EL (cell line): ENCODE results near the gene SLF2.
"Not testable (repeated sequence)": the region's sequence is repeated elsewhere in the genome, so short reads cannot be mapped to it uniquely, and the experiment has no call there.

Experiments used
- DNase-seq: peaks from one replicate; pipeline ENCODE4 v3.0.0-alpha.2; 2016

Gene SLF2

DNA sequence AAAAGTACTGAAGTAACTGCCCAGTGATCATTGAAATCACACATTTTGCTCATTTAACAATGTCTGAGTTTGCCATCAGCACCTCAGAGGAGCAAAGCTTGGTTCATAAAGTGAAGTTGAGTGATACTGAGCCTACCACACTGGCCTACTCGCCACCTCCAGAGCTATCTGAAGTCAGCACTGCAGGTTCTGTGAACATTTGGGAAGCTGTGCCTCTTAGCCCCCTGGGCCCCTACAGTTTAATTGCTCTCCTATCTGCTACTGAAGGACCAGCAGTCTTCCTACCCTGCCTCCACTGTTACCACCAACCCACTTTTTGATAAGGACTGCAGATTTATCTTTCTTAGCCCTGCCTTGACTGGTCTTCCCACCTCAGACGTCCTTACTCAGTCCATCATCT, 54.6 kb downstream of the SLF2 start:
- DNase-seq = no peak

DNA sequence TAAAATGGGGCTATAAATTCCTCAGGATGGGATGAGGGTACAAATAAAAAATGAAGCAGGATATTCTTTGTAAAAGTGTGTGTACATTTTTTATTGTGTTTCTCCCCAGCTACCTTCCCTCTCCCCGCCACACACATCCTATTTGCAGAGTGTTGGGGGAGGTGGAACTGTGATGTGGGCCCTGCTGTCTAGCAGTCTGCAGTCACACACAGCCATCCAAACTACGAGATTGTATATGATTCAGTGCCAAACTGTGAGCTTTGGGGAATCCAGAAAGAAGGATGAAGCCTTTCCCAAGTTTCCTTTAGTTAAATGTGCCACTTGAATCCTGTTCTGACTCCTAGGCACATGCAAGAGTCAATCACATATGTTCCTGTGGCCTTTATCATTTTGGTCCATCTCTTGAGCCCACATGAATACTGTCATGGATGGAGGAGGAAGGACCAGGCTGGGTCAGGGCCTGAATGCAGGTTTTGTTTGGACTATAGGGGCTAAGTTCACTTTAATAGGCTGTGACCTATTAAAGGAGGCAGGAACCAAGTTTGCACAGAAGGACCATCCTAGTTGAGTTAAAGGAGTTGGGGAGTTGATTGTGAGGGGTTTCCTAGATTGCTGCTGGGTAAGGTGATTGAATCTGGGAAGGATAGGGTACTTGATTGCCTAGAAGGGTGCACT, 55.4 kb downstream of the SLF2 start:
- DNase-seq = no peak

DNA sequence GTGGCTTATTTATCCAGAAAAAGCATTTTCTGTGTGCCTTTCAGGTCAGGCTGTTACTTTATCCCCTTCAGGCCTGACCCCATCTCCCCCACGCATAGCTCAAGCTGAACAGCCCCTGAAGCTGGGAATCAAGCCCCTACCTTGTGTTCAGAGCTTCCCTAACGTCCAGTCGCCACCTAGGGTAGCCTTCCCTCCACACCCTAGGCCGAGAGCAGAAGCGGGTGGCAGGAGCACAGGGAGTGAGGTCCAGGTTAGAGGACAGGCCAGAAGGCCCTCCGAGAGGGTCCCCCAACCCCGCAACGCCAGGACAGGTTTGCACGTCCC, 56.1 kb downstream of the SLF2 start:
- no peak for DNase-seq

DNA sequence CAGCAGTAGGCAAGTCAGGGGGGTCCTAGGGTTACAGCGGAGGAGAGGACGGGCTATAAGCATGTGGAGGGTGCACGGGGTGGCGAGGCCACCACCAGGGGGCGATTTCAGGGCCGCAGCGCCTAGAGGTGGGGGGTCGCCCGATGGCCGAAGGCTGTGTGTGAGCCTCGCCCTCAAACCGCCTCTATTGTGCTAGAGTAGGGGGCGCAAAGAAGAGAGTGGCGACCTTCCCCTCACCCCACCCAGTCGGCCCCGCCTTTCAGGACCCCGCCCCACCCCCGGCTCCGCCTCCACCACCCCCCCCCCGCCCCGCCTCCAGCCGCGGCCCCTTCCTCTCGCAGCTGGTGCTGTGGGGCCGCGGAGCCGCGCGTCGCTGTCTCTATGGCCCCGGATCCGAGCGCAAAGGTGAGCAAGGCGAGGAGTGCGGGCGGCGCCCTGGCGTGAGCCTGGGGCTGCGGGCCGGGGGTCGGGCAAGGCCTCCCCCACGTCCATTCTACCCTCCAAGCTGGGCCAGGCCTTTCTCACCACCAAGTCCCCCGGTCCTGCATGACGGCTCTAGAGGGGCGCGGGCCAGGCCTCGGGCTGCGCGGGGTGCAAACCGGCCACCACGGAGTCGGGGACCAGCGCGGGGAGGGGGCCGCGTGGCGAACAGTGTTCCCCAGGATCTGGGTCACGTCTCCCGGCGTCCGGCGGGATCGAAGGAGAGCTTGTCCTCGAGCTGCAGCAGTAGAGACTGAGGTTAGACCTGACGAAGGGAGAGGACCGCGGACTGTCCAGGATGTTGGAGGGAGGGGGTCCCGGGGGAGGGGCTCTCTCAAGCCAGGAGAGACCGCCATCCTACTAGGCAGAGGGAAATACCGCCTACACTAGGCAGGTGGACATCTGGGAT, 56.7 kb downstream of the SLF2 start, which contains the start of gene SEMA4G:
Gene SEMA4G, plus strand, starts transcription at position 318 of the 889 bp plus-strand sequence. CDS start 3,409 bp downstream, outside the sequence.
- DNase-seq = peak; percentile 26

DNA sequence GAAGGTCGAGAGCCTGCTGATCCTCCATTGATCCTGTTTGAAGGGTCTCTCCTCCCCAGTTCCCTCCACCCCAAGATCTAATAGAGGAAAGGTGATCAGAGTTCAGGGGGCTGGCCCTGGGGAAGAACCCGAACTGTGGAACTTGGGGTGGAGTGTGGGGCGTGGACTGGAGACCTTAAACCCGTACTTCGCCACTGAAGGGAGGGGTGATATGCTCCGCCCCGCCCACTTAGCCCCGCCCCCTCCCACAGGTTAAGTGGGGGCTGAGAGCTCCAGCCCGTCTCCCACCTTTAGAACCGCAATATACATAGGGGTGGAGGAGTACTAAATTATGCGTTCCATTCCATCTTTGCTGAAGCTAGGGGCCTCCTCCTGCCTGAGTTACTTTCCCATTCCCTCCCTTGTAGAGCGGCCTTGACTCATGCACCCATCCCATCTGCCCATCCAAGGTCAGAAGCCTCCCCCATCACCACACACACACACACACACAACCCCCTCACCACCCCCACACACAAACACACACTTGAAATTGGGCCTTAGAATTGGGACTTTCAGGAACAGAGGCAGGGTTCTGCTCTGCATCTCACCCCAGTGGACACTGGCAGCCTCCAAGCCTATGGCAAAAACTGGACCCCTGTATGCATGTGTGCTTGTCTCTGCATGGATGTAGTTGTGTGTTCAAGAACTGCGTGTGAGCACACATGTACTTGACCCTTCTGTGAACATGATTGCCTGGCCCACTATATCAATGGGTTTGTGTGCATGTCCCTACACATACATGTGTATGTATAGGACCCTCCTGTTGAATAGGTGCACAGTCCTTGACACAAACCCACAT, 57.5 kb downstream of the SLF2 start:
- no peak for DNase-seq

DNA sequence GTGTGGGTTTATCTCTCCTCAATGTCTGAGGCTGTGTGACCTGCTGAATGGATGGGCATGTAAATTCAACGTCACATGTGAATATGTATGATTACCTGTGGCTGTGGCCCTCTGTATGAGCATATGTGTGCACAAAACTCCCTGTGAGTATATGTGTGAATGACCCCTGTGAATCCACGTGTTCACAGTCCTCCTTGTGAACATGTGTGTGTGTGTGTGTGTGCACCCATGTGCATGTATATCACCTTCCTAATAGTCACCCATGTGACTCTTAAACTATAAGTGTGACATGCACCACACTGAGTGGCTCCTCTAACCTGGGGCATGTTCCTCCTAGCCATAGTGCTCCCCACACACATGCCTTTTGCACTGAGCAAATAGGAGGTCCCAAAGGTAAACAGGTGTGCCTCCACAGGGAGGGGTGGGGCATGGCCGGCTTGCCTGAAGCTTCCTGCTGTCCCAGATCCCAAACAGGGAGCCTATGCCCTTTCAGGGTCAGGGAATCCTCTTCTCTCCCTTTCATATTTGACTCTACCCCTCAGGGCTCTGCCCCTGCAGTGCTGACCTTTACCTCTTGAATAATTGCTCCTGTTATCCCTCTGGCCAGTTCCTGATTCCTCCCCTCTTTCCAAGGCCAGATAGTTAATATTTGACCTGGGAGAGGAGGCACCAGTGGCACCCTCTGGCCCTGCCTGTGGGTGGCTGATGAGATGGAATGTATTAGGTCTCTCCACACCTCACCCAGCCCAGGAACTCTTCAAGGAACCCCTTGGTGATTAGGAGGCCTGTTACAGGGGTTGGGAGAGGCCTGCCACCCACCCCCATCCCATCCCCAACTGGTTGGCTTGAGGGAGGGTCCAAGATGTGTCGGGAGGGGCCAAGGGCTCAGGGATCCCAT, 58.4 kb downstream of the SLF2 start:
- no peak for DNase-seq

DNA sequence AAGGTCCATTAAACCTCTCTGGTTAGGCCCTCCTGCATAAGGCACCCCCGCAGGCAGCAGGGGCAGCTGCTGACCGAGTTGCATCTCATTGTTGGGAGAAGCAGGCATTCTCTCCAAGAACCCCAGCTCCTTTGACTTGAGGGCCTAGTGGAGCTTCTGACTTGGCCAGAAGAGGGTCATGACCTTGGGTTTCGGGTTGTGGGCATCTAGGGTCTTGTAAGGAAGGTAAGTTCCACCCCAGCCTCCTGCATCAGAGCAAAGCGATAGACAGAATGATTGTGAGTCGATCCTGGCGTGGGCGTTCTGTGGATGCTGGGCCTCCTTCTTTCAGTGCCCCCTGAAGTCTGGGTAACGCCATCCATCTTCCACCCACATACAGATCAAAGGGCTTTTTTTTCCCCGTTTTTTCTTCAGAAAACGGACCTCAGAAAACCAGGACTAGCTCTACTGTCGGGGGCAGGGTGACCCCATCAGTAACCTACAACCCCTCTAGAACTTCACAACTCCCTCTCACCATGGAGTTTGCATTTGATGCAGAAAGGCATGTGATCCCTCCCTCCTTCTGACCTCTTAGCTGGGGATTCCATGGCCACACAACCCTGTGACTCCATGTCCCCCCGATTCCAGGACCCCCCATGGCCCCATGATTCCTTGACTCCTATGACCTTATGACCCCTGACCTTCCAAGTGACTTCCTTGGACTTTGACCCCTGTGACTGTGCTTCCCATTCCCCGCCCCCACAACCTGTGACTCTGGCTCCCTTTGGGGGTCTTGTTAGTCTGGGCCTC, 59.5 kb downstream of the SLF2 start:
- DNase-seq = no peak

DNA sequence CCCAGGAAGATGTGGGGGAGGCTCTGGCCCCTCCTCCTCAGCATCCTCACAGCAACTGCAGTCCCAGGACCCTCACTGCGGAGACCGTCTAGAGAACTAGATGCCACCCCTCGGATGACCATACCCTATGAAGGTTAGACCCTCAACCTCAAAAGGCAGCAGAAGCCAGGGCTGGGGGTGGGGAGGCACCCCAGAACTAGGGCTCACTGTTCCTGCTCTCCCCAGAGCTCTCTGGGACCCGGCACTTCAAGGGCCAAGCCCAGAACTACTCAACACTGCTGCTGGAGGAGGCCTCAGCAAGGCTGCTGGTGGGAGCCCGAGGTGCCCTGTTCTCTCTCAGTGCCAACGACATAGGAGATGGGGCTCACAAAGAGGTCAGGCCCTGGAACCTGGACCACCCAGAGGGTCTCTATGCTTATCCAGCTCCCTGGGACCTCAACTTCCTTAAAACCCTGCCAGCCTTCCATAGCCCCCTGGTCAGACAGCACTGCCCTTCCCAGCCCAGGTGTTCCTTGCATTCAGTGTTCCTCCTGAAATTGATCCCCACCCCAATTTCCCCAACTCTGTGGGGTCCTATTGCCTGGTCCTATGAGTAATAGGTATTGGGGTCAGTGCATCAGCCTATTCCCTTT, 60.3 kb downstream of the SLF2 start:
- no peak for DNase-seq

DNA sequence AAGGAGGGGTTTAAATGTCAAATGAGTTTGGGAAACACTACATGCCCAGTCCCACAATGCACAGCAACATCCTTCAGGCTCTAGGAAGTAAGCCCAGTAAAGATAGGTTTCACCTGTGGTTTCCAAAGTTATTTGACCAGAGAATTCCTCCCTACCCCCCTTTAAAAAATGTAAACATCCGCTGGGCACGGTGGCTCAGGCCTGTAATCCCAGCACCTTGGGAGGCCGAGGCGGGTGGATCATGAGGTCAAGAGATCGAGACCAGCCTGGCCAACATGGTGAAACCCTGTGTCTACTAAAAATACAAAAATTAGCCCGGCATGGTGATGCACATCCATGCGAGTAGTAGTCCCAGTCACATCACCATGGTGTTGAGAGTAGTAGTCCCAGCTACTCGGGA, 62.6 kb downstream of the SLF2 start:
- DNase-seq = not testable (repeated sequence)

DNA sequence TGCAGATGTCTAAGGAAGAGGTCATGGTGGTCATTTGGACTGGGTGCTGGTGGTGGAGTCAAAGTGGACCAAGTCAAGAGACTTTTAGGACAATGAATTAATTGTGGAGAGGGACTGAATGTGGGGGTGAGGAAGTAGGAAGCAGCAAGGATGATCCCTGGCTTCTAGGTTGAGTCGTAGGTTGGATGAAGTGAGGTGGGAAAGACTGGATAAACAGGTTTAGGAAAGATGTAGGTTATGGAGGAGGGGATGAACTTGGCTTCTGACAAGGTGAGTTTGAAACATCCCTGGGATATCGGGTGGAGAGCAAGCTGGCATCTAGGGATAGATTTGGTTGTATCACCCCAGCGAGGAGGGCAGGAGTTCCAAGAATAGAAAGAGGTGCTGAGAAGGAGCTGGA, 64.1 kb downstream of the SLF2 start:
- no peak for DNase-seq

DNA sequence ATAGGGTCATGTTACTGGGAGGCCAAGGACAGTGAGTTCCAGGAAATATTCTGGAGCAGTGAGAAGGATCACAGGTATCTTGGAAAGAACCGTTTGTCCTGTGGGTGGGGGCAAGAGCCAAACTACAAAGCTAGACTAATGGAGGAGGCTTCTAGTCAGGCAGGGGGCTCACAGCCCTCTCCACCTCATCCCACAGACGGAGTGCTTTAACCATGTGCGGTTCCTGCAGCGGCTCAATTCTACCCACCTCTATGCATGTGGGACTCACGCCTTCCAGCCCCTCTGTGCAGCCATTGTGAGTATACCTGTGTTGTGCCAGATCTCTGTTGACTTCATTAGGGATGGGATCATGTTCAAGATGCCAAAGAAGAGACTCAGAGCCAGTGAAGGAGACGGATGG, 64.7 kb downstream of the SLF2 start:
- no peak for DNase-seq

DNA sequence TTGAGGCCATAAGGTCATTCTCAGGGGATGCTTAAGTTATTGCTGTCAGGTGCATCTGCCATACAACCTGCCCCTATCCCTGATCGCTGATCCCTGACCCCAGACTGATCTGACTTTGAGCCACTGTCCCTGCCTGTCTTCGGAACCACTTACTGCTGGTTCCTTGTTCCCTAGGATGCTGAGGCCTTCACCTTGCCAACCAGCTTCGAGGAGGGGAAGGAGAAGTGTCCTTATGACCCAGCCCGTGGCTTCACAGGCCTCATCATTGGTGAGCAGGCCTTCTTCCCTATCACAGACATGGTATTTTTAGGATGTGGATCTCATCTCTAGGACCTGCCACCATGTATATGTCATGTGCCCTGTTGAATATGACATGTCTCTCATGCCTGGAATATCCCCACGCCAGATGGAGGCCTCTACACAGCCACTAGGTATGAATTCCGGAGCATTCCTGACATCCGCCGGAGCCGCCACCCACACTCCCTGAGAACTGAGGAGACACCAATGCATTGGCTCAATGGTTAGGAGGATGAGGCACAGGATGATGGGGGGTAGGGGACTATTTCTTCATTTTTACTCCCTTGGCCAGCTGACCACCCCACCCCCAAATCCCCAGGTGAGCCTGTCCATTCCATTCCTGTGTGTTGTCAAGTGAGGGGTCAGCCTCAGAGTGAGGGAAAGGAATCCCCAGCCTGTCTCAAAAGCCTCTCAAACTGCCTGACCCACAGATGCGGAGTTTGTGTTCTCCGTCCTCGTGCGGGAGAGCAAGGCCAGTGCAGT, 65.5 kb downstream of the SLF2 start:
- no peak for DNase-seq

DNA sequence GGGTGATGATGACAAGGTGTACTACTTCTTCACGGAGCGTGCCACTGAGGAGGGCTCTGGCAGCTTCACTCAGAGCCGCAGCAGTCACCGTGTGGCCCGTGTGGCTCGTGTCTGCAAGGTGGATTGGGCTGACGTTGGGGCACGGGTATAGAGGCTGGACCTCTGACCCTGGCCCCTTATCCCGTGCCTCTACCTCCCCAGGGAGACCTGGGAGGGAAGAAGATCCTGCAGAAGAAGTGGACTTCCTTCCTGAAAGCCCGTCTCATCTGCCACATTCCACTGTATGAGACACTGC, 66.1 kb downstream of the SLF2 start:
- DNase-seq = no peak

DNA sequence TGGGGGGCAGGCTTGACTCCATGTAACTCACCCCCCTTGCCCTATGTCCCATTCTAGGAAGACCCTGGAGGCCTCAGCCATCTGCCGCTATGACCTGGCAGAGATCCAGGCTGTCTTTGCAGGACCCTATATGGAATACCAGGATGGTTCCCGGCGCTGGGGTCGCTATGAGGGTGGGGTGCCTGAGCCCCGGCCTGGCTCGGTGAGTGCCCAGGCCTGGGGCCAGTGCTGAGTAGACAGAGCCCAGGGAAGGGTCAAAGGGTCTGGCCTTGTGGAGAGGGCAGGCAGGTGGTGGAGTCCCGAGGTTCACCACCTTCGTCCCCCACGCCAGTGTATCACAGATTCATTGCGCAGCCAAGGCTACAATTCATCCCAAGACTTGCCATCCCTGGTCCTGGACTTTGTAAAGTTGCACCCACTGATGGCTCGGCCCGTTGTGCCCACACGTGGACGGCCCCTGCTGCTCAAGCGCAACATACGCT, 67.1 kb downstream of the SLF2 start:
- no peak for DNase-seq

DNA sequence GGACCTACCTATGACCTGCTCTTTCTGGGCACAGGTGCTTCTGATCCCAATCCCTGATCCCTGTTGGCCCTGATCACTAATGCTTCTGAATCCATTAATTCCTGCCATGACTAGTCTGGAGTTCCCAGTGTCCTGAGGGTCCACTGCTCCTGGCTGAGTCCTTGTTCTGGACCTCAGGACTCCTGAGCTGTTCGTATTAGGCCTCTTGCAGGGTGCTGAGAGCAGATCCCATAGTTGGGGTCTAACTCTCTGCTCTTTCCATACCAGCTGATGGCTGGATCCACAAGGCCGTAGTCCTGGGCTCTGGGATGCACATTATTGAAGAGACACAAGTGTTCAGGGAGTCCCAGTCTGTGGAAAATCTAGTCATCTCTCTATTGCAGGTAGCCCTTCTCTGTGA, 67.5 kb downstream of the SLF2 start:
- no peak for DNase-seq

DNA sequence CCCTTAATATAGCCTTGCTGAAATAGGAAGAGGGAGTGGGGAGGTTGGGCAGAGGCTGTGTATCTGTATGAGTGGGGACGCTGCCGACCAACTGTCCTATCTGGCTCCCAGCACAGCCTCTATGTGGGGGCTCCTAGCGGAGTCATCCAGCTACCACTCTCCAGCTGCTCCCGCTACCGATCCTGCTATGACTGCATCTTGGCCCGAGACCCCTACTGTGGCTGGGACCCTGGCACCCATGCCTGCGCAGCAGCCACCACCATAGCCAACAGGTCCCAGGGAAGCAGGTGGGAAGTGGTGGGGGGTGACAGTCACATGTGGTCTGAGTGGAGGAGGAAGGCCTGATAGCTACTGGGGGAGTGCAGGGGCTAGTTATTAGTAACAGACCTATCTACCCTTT, 67.9 kb downstream of the SLF2 start:
- no peak for DNase-seq

DNA sequence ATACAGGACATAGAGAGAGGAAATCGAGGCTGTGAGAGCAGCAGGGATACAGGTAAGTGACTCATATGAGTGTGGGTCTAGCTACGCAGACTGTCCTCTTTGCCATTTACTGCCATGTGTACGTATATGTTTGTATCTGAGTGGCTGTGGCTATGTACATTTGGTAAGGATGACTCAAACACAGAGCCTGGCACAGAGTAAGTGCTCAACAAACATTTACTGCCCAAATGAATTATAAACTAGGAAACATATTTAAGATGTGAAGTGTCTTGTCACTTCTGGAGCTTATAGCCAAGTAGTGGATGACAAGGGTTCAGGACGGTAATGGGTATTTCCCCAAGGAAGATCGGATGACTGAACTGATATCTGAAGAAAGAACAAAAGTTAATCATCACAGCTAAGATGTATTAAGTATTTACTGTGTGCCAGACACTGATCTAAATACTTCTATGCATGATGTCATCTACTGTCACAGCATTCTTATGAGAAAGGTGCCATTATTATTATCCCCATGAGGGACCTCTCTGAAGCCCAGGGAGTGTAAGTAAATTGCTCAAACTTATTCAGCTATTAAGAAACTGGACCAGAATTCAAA, 68.5 kb downstream of the SLF2 start:
- no peak for DNase-seq

DNA sequence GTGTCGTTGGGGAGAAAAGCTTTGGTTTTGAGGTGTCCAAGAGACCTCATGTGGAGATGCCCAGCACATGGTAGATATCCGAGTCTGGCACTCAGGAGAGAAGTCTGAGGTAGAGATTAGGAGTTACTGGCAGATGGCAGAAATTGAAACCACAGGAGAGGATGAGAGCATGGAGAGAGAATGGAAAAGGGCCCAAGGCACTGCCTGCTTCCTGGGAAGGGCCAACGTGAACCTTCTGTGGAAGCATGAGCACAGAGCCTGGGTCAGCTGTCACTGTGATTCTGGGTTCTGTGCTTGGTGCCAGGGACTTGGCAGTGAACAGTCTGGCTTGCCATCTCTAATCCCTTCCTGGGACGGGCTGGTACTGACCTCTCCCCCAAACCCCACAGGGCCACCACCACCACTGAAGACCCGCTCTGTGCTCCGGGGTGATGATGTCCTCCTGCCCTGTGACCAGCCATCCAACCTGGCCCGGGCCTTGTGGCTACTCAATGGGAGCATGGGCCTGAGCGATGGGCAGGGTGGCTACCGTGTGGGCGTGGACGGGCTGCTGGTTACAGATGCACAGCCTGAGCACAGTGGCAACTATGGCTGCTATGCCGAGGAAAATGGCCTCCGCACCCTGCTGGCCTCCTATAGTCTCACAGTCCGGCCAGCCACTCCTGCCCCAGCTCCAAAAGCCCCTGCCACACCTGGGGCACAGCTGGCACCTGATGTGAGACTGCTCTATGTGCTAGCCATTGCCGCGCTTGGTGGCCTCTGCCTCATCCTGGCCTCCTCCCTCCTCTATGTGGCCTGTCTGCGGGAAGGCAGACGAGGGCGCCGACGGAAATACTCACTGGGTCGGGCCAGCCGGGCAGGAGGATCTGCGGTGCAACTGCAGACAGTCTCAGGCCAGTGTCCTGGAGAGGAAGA, 70.4 kb downstream of the SLF2 start:
- no peak for DNase-seq
